GM21717 (cell line): Measurements from ENCODE around the gene FRMD7.
"Not testable (repeated sequence)": the region's sequence is repeated elsewhere in the genome, so short reads cannot be mapped to it uniquely, and the experiment has no call there.

Source experiments
- ATAC-seq: cut with Tn5 transposase; IDR thresholded peaks from one replicate; pipeline ENCODE4 v1.9.1; 2021; ENCODE audit warnings: mild to moderate bottlenecking, moderate library complexity; ENCODE audit not compliant: unreplicated experiment

The FRMD7 gene, protein sequence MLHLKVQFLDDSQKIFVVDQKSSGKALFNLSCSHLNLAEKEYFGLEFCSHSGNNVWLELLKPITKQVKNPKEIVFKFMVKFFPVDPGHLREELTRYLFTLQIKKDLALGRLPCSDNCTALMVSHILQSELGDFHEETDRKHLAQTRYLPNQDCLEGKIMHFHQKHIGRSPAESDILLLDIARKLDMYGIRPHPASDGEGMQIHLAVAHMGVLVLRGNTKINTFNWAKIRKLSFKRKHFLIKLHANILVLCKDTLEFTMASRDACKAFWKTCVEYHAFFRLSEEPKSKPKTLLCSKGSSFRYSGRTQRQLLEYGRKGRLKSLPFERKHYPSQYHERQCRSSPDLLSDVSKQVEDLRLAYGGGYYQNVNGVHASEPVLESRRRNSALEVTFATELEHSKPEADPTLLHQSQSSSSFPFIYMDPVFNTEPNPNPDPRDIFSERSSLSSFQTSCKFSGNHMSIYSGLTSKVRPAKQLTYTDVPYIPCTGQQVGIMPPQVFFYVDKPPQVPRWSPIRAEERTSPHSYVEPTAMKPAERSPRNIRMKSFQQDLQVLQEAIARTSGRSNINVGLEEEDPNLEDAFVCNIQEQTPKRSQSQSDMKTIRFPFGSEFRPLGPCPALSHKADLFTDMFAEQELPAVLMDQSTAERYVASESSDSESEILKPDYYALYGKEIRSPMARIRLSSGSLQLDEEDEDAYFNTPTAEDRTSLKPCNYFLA

DNA sequence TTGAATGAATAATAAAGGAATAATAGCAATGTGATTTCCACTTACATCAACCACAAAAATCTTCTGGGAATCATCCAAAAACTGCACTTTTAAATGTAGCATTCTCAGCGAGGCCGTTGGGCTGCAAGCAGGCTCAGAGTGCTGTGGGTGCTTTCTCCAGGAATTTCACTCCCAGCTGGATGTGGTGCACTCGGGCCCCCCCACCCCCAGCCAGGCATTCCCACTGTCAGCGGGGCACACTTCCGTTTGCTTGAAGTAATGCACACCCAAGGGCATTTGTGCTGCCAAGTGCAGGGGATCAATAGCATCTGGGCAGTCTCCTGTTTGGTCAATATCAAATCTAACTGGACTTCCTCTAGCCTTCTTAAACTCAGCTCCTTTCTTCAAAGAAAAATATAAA is at the start of gene FRMD7:
TSS of gene FRMD7 (minus strand) at position 278 of the 400 bp plus-strand sequence. CDS start at position 102, 176 bp downstream.
- ATAC-seq, result no peak

DNA sequence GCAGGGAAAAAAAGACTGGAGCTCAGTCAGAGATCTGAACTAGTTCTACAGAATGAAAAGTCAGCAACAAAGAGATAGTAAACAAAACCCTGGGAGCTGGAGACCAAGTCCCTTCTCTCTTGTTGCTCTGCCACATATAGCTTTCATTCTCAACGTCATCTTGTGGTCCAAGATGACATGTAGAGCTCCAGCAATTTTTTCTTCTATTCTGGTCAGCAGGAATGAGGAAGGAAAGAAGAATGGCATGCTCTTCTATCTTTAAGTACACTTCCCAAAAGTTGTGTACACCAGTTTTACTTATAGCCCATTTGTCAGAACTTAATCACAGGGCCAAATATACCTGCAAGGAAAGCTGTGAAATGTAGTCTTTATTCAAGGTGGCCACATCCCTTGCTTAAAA is 45.8 kb upstream of the FRMD7 start:
- no peak for ATAC-seq

DNA sequence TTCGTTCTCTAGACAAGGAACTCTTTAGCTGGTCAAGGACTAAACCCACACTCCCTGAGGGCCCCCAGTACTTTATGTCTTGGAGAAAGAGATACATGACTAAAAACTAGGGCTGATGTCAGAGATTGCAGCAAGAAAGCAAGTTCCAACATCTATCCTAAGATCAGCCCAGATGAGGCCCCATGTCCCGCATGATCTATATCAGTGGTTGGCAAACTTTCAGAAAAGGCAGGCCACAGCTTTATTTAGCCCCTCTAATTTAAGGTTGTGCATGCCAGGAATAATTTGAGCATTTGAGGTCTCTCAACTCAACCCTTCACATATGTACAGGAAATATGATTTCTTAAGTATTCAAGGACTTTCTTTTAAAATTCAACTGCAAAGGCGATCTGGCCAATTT is 44.1 kb upstream of the FRMD7 start:
- no peak for ATAC-seq

DNA sequence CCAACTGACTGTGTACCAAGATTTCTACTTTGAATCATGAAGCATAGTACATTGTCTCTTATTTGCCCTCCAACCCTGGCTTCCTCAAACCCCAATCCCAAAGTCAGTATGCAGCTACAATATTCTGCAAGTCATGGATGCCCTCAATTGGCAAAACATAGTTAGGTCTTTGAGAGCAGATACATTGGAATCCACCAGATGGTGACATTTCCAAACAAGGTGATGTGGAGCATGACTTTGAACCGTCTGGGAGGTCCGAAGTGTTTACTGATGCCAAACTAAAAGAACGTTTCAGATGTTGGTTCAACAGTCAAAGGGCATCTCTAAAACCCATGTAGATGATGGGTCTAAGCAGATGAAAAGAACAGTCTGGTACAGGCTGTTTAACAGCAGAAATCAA is 43.7 kb upstream of the FRMD7 start:
- no peak for ATAC-seq

DNA sequence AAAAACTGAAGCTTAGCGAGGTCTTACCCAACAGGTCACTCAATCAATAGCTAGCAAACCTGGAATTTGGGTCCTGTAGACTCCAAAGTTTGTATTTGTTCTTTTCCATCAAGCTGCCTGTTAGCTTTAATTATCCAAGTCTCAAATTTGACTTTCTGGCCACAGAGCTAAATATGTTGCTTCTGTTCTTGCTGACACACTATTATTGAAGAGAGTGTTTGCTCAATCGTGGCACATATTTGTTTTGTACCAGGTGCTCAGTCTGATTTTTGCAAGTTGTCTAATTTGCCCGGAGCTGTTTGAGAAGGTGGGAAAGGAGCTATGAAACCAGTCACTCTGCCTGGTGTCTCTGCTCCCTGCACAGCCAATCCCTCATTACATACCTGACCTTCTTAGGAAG is 41.7 kb upstream of the FRMD7 start:
- no peak for ATAC-seq

DNA sequence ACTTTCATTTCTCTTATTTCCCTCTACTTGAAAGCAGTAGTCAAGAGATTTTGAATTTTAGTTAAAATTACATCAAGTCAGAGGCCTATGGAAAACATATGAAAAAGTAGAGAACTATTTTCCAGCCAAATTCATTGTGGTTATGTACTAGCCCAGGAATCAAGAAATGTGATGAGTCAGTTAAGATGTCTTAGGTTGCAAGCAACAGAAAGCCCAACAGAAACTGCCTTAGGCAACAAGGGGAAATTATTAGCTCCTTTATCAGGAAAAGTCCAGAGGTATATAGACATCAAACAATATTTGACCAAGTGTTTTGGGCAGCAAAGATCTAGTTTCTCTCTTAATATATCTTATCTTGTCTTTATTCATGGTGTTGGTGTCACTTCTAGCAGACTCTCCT is 37.8 kb upstream of the FRMD7 start:
- ATAC-seq, result no peak

DNA sequence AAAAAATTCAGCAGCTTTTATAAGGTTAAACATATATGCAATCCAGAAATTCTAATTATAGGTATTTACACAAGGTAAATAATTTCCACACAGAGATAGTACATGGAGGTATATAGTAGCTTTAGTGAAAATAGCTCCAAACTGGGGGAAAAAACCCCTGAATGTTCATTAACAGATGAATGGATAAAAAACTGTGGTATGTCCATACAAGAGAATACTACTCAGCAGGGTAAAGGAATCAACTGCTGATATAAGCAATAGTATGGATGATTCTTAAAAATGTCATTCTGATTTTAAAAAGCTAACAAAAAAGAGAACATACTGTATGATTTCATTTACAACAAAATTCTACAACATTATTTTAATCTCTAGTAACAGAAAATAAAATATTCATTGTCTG is 37.2 kb upstream of the FRMD7 start:
- ATAC-seq, result no peak

DNA sequence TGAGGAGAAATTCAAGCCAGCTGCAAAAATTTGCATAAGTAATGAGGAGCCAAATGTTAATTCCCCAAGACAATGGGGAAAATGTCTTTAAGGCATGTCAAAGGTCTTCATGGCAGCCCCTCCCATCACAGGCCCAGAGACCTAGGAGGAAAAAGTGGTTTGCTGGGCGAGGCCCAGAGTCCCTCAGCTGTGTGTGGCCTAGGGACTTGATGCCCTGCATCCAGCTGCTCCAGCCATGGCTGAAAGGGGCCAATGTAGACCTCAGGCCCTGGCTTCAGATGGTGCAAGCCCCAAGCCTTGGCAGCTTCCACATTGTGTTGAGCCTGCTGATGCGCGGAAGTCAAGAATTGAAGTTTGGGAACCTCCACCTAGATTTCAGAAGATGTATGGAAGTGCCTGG is 35.3 kb upstream of the FRMD7 start:
- not testable (repeated sequence) for ATAC-seq

DNA sequence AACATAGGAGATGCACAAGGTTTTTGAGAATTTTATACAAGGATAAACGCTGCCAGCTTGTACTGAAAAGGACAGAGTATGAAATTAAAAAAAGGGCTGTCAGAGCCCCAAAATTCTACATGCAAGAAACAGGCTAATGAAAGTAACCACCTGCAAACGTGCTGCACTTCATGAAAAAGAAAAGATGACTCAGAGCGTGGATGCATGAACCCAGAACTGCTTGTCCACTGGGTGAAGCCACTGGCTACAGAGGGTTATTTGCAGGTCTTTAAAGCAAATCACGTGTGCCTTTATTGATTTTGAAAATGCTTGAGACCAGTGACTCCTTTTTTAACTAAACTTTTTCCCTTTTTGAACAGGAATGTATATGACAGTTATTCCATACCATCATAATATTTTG is 25.3 kb upstream of the FRMD7 start:
- no peak for ATAC-seq

DNA sequence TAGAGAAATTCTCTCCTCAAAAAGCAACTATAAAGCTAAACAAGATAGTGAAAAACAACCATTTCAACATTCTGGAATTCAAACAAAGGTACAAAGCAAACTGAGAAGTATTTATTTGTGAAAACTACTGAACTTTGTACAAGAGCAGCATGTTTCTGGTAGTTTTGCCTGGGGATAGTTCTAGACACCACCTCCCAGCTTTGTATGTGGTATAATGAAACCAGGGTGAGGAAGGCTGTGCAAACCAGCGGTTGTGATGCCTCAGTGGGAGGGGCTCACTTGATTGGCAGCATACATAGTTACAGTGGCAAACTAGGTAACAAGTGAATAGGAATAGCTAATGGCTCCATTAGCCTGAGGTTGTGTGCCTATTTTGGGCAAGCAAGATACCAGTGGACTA is 18.6 kb upstream of the FRMD7 start:
- ATAC-seq, result no peak

DNA sequence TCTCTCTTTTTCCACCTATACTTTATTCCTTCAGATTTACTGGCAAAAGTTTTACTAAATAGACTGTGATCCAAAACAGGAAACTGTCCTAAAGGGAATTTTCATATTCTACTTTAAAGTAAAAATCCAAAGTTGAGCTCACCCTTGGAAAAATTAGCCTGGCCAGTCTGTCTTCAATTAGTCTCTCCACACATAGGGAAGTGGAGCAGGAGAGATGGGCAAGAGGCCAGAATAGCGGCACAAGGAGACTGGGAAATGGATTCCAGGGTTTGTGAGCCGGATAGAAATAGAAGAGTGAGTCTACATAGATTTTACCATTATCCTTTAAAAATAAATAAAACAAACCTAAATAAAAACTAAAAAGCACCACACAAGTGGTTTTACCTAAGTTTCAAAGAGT is 16.2 kb upstream of the FRMD7 start:
- ATAC-seq, result no peak

DNA sequence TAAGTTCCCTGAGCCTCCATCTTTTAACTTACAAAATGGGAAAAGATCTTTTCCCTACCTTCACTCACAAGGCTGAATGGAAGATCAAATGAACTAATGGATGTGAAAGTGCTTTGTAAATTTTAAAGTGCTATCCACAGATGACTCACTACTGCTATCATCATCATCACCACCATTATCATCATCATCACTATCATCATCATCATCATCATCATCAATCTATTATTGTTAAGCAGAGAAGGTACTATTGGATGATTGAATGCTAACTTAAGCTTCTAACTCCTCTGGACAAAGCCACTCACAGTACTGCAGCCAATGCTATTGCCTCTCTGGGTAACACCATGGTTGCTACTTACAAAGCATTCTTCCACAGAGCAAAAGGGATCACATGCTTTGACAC is 1.9 kb downstream of the FRMD7 start:
- ATAC-seq, result no peak

DNA sequence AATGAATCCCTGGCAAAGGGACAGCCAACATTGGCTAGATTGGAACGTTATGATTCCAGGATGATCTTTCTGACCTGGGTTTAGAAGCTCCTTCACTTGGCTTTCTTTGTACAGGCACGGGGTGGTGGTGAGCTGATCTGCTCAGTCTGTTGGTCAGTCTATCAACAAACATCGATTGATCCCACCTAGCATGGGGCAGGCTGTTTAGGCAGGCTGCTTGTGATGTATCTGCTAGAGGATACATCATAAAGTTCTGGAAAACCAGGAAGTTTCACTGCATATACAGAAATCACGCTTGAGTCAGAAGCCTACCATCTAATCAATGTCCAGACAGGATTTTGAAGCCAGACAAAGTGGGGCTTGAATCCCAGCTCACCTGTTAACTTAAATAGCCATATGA is 6.9 kb downstream of the FRMD7 start:
- ATAC-seq, result no peak

DNA sequence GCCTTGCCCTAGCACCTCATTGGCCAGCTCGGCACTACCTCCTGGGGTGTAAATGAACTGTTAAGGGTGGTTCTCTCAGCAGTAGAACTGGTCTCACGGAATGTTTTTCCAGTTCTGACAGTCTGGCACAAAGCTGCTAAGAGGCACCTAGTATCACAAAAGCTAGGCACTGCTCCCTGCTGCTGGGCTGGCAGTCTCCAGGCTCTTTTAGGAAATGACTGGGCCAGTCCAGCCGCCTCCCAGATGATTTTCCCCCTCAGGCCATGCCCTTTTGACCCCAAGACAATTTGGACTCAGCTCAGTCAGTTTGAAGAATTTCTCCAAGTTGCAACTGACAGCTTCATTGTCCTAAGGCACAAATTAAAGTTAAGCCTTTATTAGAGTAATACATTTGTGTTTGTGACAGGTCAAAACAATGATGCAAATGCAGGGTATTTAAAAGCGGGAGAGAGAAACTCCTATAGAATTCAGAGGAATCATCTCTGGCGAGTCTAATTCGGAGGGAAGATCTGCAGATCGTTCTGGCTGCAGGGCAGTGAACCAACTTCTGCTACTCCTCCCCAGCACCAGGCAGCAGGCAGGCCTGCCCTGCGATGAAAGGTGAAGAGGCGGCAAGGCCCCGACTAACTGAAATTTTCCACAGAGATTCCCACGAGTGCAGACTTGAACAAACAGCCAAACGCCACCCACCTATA is 7.9 kb downstream of the FRMD7 start:
- no peak for ATAC-seq

DNA sequence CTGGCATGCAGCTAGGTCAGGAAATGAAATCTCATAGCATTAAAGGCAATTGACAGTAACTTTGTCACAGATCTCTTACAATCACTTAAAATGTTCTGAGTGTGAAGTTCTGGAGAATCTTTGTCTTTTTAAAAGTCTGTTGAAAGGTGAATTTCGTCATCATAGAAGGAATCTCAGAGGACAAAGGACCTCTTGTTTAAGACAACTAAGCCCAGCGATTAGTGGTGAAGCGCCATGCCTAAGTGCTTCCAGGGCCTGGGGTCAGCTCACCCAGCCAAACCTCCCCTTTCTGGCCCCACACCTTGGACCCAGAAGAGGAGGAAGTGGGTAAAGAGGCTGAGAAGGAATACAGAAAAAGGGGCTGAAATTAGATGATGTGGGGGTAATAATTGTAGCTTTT is 8.5 kb downstream of the FRMD7 start:
- ATAC-seq, result no peak

DNA sequence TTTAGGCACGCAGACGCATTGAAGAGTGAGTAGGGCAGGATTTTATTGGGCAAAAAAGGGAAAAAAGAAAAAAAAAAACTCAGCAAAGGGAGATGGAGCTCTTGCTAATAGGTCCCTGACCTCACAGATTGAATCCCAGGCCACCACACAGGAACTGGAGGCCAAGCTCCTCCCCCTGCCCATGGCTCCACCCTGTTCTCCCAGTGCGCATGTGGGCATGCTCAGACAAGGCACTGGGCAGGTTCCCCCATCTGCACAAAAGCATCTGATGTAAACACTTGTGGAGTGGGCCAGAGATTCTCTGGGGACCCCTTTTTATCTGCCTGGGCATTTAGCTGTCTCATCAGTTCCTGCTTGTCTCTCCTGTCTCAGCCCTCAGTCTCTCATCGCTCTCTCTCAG is 9.5 kb downstream of the FRMD7 start:
- ATAC-seq, result no peak

DNA sequence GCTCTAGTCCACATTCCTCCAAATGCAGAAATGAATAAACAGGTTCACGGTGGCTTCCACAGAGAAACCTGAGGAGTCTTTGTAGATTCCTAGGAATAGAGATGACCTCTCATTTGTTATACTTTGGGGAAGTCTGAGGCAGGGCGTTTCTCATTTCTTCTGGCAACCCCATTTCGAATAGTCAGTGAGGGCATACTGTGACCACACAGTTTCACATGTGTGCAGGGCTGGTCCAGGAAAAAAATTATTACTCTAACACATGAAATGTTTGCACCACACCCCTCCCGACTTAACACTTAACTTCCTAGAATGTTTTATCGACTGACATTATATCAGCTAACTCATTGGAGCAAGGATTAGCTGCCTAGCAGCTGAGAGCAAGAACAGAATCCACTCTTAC is 12.0 kb downstream of the FRMD7 start:
- ATAC-seq, result no peak

DNA sequence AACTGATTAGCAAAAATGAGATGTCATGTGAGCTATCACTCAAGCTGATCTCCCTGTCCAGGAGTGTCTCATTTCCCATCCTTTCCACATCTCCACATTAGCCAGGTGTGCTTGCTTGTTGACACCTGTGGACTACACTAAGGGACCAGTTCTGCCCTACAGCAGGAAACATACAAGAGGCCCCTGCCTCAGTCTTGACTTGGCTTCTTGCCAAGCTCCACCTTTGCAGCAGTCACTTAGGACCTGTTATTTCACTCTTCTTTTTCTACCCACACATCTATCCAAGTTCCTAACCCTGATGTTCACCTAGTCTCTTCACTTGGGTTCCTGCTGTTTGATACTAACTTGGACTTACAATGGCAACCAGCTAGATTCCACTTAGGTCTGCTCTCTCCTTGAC is 13.2 kb downstream of the FRMD7 start:
- no peak for ATAC-seq

DNA sequence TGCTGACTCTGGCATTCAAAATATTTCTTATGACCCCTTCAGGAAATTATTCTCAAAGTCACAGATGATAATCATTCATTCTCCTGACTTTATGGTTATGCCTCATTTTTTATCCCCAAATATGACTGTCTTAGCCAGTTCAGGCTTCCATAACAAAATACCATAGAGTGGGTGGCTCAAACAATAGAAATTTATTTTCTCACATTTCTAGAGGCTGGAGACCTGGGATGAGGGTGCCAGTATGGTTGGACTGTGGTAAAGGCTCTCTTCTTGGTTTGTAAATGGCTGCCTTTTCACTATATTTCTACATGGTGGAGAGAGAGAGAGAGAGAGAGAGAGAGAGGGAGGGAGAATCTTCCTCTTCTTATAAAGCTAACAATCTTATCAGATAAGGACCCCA is 20.5 kb downstream of the FRMD7 start:
- no peak for ATAC-seq

DNA sequence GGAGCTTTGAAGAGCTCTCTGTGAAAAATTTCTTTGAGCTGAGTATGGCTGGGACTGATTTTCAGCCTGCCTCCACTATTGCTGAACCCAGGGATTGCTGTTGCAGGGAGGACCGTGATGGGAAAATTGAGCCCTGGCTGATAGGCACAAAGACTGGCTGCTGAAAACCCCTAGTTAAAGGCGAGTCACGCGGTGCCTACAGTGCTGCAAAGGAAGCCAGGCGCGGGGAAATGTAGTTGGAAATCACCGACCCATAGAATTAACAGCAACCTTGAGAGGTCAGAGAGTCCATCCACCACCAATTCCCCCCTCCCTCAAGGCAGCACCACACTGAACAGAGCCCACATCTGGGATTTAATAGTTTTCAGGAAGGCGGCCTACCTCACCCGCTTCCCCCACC is 26.0 kb downstream of the FRMD7 start:
- ATAC-seq, result no peak

DNA sequence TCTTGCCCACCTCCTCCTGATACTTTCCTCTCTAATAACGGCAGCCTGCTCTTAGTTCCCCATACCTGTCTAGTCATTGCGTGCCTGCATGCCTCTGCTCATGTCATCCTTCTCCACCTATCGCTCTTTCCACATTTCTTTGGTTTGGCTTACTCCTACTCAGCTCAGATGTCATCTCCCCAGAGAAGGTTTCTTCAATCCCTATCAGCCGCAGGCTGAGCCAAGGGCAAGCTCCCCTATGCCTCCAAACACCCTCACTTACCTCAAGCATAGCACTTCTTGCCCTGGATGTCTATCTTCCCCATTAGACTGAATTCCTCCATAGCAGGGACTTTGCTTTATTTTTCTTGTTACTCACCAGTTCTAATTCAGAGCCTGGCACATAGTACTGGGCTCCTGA is 26.6 kb downstream of the FRMD7 start:
- no peak for ATAC-seq

DNA sequence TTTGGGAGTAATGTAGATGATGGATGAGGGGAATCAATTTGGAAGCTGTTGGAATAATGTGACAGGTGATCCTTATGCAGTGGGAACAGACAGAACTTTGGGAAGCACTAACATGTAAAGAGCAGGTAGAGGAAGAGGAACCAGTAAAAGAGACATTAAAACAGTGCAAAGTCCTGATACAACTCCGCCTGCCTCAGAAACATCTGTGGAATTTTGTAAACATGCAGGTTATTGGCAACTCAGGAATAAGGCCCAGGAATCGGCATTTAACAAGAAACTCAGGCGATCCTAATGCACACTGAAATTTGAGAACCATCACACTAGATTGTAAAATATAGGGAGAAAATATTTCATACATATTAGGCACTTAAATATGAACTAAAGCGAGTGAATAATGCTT is 29.1 kb downstream of the FRMD7 start:
- not testable (repeated sequence) for ATAC-seq
